ENCODE measurements around the gene PAPPA2. TPM values are rescaled to one million over a fixed set of nuclear protein-coding genes. Genes with fewer than 3 reads are reported as not detected.
A peak's percentile ranks its signal among the peaks of the same experiment; 100 is the strongest.

PAPPA2 gene
- total RNA-seq, 2 experiments from 2014 or later = 0.19 TPM; not detected in 1

- no peak overlapping the region for H3K27ac ChIP-seq (ENCODE audit: low read depth, low read length, poor library complexity, severe bottlenecking)
- intact Hi-C loops (cut with micrococcal nuclease; ENCODE audit: unreplicated experiment) = no loop called here
- no peak overlapping the region for H3K4me2 ChIP-seq (ENCODE audit: low read length)
- CTCF ChIA-PET (ENCODE audit: unreplicated experiment) = no interaction called here
- no TSS peak for BruUV-seq (replicated peaks)
- H4K20me1 ChIP-seq (ENCODE audit: insufficient read depth, low read length) = no peaks in the 10 kb centered on the region
- POLR2A ChIA-PET = no interaction called here
- no peaks in the 10 kb centered on the region for H3K36me3 ChIP-seq (ENCODE audit: insufficient read depth, low read length)
- no peak overlapping the region for H2AFZ ChIP-seq (ENCODE audit: low read length)
- no peaks in the 10 kb centered on the region for H3K9me3 ChIP-seq (ENCODE audit: low read length)
- TF ChIP-seq, protein P1, sequence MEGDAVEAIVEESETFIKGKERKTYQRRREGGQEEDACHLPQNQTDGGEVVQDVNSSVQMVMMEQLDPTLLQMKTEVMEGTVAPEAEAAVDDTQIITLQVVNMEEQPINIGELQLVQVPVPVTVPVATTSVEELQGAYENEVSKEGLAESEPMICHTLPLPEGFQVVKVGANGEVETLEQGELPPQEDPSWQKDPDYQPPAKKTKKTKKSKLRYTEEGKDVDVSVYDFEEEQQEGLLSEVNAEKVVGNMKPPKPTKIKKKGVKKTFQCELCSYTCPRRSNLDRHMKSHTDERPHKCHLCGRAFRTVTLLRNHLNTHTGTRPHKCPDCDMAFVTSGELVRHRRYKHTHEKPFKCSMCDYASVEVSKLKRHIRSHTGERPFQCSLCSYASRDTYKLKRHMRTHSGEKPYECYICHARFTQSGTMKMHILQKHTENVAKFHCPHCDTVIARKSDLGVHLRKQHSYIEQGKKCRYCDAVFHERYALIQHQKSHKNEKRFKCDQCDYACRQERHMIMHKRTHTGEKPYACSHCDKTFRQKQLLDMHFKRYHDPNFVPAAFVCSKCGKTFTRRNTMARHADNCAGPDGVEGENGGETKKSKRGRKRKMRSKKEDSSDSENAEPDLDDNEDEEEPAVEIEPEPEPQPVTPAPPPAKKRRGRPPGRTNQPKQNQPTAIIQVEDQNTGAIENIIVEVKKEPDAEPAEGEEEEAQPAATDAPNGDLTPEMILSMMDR (conservative IDR thresholded peaks at IDR 0.05; ENCODE audit: low read length) = no peak
- no peak for TF ChIP-seq EZH2phosphoT487 (IDR thresholded peaks at IDR 0.05; ENCODE audit: borderline replicate concordance, low read depth, low read length)
- H3K79me2 ChIP-seq (ENCODE audit: insufficient read depth, low read depth, low read length) = no peaks in the 10 kb centered on the region
- no peaks in the 10 kb centered on the region for H3K9me2 ChIP-seq (ENCODE audit: insufficient read depth, low read length)
- H3K4me3 ChIP-seq (ENCODE audit: low read depth, low read length, poor library complexity, severe bottlenecking) = no peak overlapping the region
- no peaks in the 10 kb centered on the region for H3K4me1 ChIP-seq (ENCODE audit: insufficient read depth, low read length, poor library complexity, severe bottlenecking)
- DNase-seq (ENCODE audit: low spot score) = no peak
Measured at GRCh38 chr1:176744142-176744541, 281.2 kb downstream of the PAPPA2 start.

- DNase-seq (ENCODE audit: low spot score) = no peak
- Histone ChIP-seq H3K9me3 (ENCODE audit: low read length) (no peaks in the 10 kb centered on the region), H4K20me1 (ENCODE audit: insufficient read depth, low read length) (no peaks in the 10 kb centered on the region), H3K9me2 (ENCODE audit: insufficient read depth, low read length) (no peaks in the 10 kb centered on the region), H3K4me2 (ENCODE audit: low read length) (no peak overlapping the region), H2AFZ (ENCODE audit: low read length) (no peak overlapping the region), H3K79me2 (ENCODE audit: insufficient read depth, low read depth, low read length) (no peaks in the 10 kb centered on the region), H3K4me1 (ENCODE audit: insufficient read depth, low read length, poor library complexity, severe bottlenecking) (no peaks in the 10 kb centered on the region), H3K36me3 (ENCODE audit: insufficient read depth, low read length) (no peaks in the 10 kb centered on the region), H3K27ac (ENCODE audit: low read depth, low read length, poor library complexity, severe bottlenecking) (no peak overlapping the region), H3K4me3 (ENCODE audit: low read depth, low read length, poor library complexity, severe bottlenecking) (no peak overlapping the region)
- intact Hi-C loops (cut with micrococcal nuclease; ENCODE audit: unreplicated experiment) = no loop called here
- ChIA-PET CTCF (ENCODE audit: unreplicated experiment) (no interaction called here), POLR2A (no interaction called here)
- BruUV-seq (replicated peaks) = no TSS peak
- TF ChIP-seq EZH2phosphoT487 (IDR thresholded peaks at IDR 0.05; ENCODE audit: borderline replicate concordance, low read depth, low read length) = no peak
- TF ChIP-seq, protein P1 (conservative IDR thresholded peaks at IDR 0.05; ENCODE audit: low read length) = peak; percentile 32; the same call in 1 of the 2 replicates
Measured at GRCh38 chr1:176745945-176746344, 283.0 kb downstream of the PAPPA2 start.

DNA sequence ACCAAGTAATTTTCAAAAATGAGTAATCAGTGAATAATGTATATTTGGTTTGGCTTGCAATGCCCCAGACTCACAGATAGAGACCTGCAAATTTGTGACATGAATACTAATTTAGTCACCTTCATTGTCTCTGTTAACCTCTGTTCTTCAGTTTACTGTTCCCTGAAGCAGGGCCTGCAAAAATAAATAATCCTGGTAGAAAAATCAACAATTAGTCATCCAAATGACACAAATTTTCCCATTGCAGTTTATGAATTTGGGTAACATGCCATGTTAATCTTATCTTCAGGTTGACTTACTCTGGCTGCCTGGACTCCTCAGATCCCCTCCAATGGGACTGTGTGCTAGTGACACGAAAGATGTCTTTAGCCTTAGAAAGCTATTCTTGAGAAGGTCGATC lies 289.5 kb downstream of the PAPPA2 start:
- TF ChIP-seq, protein P1 (conservative IDR thresholded peaks at IDR 0.05; ENCODE audit: low read length) = no peak
- TF ChIP-seq EZH2phosphoT487 (IDR thresholded peaks at IDR 0.05; ENCODE audit: borderline replicate concordance, low read depth, low read length) = no peak
- intact Hi-C loops (cut with micrococcal nuclease; ENCODE audit: unreplicated experiment) = no loop called here
- no peaks in the 10 kb centered on the region for H3K79me2 ChIP-seq (ENCODE audit: insufficient read depth, low read depth, low read length)
- no peaks in the 10 kb centered on the region for H3K4me1 ChIP-seq (ENCODE audit: insufficient read depth, low read length, poor library complexity, severe bottlenecking)
- H3K9me2 ChIP-seq (ENCODE audit: insufficient read depth, low read length) = no peaks in the 10 kb centered on the region
- POLR2A ChIA-PET = no interaction called here
- BruUV-seq (replicated peaks) = no TSS peak
- no peaks in the 10 kb centered on the region for H3K36me3 ChIP-seq (ENCODE audit: insufficient read depth, low read length)
- H3K27ac ChIP-seq (ENCODE audit: low read depth, low read length, poor library complexity, severe bottlenecking) = no peak overlapping the region
- CTCF ChIA-PET (ENCODE audit: unreplicated experiment) = no interaction called here
- H3K4me2 ChIP-seq (ENCODE audit: low read length) = no peak overlapping the region
- DNase-seq (ENCODE audit: low spot score) = no peak
- no peaks in the 10 kb centered on the region for H3K9me3 ChIP-seq (ENCODE audit: low read length)
- H2AFZ ChIP-seq (ENCODE audit: low read length) = no peak overlapping the region
- no peak overlapping the region for H3K4me3 ChIP-seq (ENCODE audit: low read depth, low read length, poor library complexity, severe bottlenecking)
- H4K20me1 ChIP-seq (ENCODE audit: insufficient read depth, low read length) = no peaks in the 10 kb centered on the region

Data from OCI-LY7 (cell line).